Stimulated activated CD8-positive, alpha-beta memory T cell treated with anti-CD3 and anti-CD28 coated beads, Interleukin-7, amount 100 ng/mL, for 4 hours (primary cell): ENCODE data around the gene HSD17B13.

ENCODE experiments used
- DNase-seq, 2 donors: peaks; one replicate each; pipeline ENCODE4 v3.0.0-alpha.2; 2020; ENCODE audit warnings: low read depth in 2 of 2

The HSD17B13 gene

GRCh38 chr4:87268411-87268810 is 54.3 kb downstream of the HSD17B13 start:
- no peak for DNase-seq

- no peak for DNase-seq
Observed at GRCh38 chr4:87266986-87267385, 55.7 kb downstream of the HSD17B13 start.

- no peak for DNase-seq
Observed at GRCh38 chr4:87262886-87263285, 59.8 kb downstream of the HSD17B13 start.

DNA sequence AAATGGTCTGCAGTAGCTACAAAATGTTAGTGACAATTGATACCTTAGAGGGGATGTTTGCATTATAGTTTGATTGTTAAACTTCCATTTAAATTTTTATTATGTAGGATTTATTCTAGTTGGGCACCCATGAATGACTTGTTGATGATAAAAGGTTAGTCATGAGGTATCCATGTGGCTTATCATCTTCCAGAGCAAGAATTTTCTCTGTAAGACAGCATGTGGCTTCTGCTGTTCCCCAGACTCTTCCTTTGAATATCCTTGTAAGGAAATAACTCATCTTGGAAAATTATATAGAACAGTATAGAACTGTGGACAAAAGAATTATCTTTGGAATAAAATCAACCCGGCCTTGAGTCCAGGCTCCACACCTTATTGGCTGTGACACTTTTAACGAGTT is 62.2 kb downstream of the HSD17B13 start:
- DNase-seq: no peak

DNA sequence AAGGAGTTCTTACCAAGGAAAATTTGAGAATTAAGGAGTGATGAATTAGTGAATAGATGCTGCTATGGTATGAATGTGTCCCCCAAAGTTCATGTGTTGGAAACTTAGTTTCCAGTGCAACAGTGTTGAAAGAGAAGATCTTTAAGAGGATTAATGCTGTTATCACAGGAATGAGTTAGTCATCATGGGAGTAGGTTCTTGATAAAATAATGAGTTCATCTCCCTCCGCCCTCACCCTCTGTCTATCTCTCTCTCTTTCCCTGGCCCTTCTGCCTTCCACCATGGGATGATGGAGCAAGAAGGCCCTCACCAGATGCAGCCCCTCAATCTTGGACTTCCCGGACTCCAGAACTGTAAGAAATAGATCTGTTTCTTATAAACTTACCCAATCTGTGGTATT is 64.0 kb downstream of the HSD17B13 start:
- no peak for DNase-seq

GRCh38 chr4:87257523-87257922 is 65.2 kb downstream of the HSD17B13 start:
- no peak for DNase-seq

DNA sequence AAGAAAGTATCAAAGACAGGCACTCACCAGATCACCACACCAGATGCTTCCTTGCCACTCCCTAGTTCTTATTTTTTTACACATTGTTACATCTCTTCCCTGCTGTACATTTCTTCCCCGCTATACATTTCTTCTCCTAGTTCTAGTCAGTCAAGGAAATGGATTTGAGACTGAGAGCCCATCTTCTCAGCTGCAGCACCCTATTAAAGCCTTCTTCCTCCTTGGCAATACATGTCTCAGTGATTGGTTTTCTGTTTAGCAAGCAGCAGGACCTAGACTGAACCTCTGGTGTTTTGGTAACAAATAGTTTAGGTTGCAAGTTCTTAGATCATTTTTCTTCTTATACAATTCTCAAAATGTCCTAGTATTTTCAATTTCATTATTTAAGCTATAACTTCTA is 66.9 kb downstream of the HSD17B13 start:
- DNase-seq: no peak
